Adrenal gland (tissue), 5 donors: Measurements from ENCODE around the gene OR56A1.

Experiments used
- POLR2A ChIP-seq, 2 donors: fragments of 450-650 bp; IDR thresholded peaks; one replicate each; pipeline ENCODE4 v1.6.1; 2017; ENCODE audit warnings: antibody characterized with exemption in 2 of 2, mild to moderate bottlenecking in 2 of 2, moderate library complexity in 1 of 2
- TF ChIP-seq, protein P1 (sequence below), 6 experiments: fragments of 450-650 bp in 4 of 6; fragments of 200-600 bp in 2 of 6; sonication (generic) in 1 of 6; IDR thresholded peaks; 1 replicate in 5 of 6; 2 replicates in 1 of 6; pipeline versions ENCODE4 v1.5.1 to v1.8.0; 2016 to 2021; ENCODE audit warnings: antibody characterized with exemption in 6 of 6, mild to moderate bottlenecking in 2 of 6, moderate library complexity in 1 of 6
- donor health status: DM: no; HTN: no; CAD: no.

DNA sequence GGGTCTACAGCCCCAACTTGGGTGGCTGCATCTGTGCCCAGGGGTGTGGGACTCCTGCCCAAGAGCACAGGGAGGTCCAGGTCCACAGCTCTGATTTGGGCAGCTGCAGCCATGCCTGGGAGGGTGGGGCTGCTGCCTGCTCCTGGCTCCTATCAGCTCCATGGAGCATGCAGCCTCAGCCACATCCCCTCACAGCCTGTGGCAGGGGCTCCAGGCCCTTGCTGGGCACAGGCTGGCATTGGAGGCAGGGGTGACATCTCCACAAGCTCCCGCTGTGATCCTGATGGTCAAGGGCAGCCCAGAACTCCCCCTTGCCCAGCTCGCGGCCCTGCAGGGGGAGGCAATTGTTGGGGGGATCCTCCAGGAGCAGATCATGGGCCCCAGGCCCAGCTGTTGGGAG lies 17.5 kb downstream of the OR56A1 start:
- TF ChIP-seq, protein P1, sequence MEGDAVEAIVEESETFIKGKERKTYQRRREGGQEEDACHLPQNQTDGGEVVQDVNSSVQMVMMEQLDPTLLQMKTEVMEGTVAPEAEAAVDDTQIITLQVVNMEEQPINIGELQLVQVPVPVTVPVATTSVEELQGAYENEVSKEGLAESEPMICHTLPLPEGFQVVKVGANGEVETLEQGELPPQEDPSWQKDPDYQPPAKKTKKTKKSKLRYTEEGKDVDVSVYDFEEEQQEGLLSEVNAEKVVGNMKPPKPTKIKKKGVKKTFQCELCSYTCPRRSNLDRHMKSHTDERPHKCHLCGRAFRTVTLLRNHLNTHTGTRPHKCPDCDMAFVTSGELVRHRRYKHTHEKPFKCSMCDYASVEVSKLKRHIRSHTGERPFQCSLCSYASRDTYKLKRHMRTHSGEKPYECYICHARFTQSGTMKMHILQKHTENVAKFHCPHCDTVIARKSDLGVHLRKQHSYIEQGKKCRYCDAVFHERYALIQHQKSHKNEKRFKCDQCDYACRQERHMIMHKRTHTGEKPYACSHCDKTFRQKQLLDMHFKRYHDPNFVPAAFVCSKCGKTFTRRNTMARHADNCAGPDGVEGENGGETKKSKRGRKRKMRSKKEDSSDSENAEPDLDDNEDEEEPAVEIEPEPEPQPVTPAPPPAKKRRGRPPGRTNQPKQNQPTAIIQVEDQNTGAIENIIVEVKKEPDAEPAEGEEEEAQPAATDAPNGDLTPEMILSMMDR (IDR thresholded peaks at IDR 0.05): no peak
- TF ChIP-seq POLR2A (IDR thresholded peaks at IDR 0.05): no peak
